ENCODE results near the gene SLC30A7.
"Not testable (repeated sequence)": the region's sequence is repeated elsewhere in the genome, so short reads cannot be mapped to it uniquely, and the experiment has no call there.

GRCh38 chr1:100948721-100949405 lies 53.0 kb downstream of the SLC30A7 start:
- TF ChIP-seq CTCF, POLR2A (IDR thresholded peaks at IDR 0.05): not testable (repeated sequence)

All from right lobe of liver (tissue), 4 donors.